ENCODE results near the gene CHCHD4.

GRCh38 chr3:14154895-14155440 is 30.3 kb upstream of the CHCHD4 start:
- TF ChIP-seq CTCF (IDR thresholded peaks at IDR 0.05) (no peak), POLR2A (IDR thresholded peaks at IDR 0.05) (no peak)
